ENCODE data around the gene PID1. TPM values are rescaled to one million over a fixed set of nuclear protein-coding genes. Genes with fewer than 3 reads are reported as not detected.

PID1 gene
- total and polyA plus RNA-seq, 4 donors, result 13.3 to 52.0 (median 45.7) TPM

- H3K9me3 ChIP-seq (ENCODE audit: control insufficient read depth in 4 of 4, low read length in 3 of 4), result no peaks in the 10 kb centered on the region
- no peak overlapping the region for H3K9ac ChIP-seq (ENCODE audit: low read depth in 1 of 2, low read length in 2 of 2)
- H3K4me3 ChIP-seq (ENCODE audit: low read depth in 1 of 3, low read length in 3 of 3), result no peak overlapping the region
- peaks cover 0 to 4% (median 0%) of the 10 kb centered on the region in 4 donors for H3K36me3 ChIP-seq (ENCODE audit: control insufficient read depth in 4 of 4, insufficient read depth in 3 of 4, low read depth in 1 of 4, low read length in 3 of 4)
- H3K27ac ChIP-seq (ENCODE audit: low read depth in 1 of 2, low read length in 2 of 2), result no peak overlapping the region
- 53% methylated on average over 5 of the region's 5 CpGs for whole genome bisulfite sequencing
- no peak for DNase-seq (ENCODE audit: low spot score)
- peaks cover 0 to 2% (median 0%) of the 10 kb centered on the region in 4 donors for H3K4me1 ChIP-seq (ENCODE audit: control insufficient read depth in 4 of 4, insufficient read depth in 4 of 4, low read length in 3 of 4)
- no peaks in the 10 kb centered on the region for H3K27me3 ChIP-seq (ENCODE audit: control insufficient read depth in 4 of 4, insufficient read depth in 4 of 4, low read length in 3 of 4)
- TF ChIP-seq MAX (IDR thresholded peaks at IDR 0.05), result peak; percentile 19
- no peak for TF ChIP-seq GABPA (IDR thresholded peaks at IDR 0.05 in 1 of 2, conservative IDR thresholded peaks at IDR 0.05 in 1 of 2)
- peak in 1 of 2 donors; percentile 38 for TF ChIP-seq RXRA (IDR thresholded peaks at IDR 0.05)
- TF ChIP-seq CTCF (IDR thresholded peaks at IDR 0.05; ENCODE audit: low read depth, low read length, missing input control), result no peak
- peak in 1 of 2 donors; percentile 34 for TF ChIP-seq HNF4A (conservative IDR thresholded peaks at IDR 0.05)
- no peak for TF ChIP-seq YY1 (IDR thresholded peaks at IDR 0.05)
- TF ChIP-seq SP1 (IDR thresholded peaks at IDR 0.05), result no peak
- no peak for TF ChIP-seq HNF4G (IDR thresholded peaks at IDR 0.05)
- TF ChIP-seq RAD21 (IDR thresholded peaks at IDR 0.05), result peak in 1 of 2 donors; percentile 6
- TF ChIP-seq EGR1 (IDR thresholded peaks at IDR 0.05; ENCODE audit: low read depth in 2 of 2), result no peak
- TF ChIP-seq FOXA2 (IDR thresholded peaks at IDR 0.05), result no peak
- no peak for TF ChIP-seq ATF3 (IDR thresholded peaks at IDR 0.05)
- no peak for TF ChIP-seq ZBTB33 (IDR thresholded peaks at IDR 0.05)
- TF ChIP-seq REST (IDR thresholded peaks at IDR 0.05), result no peak
- no peak for TF ChIP-seq FOXA1 (IDR thresholded peaks at IDR 0.05)
- no peak for TF ChIP-seq NR2F2 (IDR thresholded peaks at IDR 0.05)
- no peak for TF ChIP-seq JUND (IDR thresholded peaks at IDR 0.05)
These were observed 187.3 kb downstream of the PID1 start for GRCh38 chr2:229083606-229084340.
